ENCODE measurements around the gene CFAP47.

Gene CFAP47

DNA sequence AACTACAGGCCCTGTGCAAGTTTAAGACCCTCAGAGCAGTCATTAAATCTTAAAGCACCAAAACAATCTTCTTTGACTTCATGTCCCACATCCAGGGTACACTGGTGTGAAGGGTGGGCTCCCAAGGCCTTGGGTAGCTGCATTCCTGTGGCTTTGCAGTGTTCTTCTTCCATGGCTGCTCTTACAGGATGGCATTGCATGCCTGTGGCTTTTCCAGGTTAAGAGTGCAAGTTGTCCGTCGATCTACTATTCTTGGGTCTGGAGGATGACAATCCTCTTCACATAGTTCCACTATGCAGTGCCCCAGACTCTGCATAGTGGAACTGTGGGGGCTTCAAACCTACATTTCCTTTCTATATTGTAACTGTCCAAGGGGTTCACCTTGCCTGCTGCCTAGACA, 494.5 kb downstream of the CFAP47 start:
- Histone ChIP-seq H4K20me1 (ENCODE audit: insufficient read depth, low read length, poor library complexity, severe bottlenecking) (no peaks in the 10 kb centered on the region), H3K27me3 (ENCODE audit: insufficient read depth, low read length, poor library complexity, severe bottlenecking) (no peaks in the 10 kb centered on the region), H3K4me3 (ENCODE audit: low read length, poor library complexity, severe bottlenecking) (no peak overlapping the region), H3K9ac (ENCODE audit: low read depth, low read length, poor library complexity, severe bottlenecking) (no peak overlapping the region), H3K36me3 (ENCODE audit: insufficient read depth, low read length) (no peaks in the 10 kb centered on the region), H3K9me3 (ENCODE audit: insufficient read depth, low read depth, low read length) (no peaks in the 10 kb centered on the region), H3F3A (ENCODE audit: low read depth) (no peaks in the 10 kb centered on the region), H3K4me2 (ENCODE audit: low read depth, low read length, poor library complexity, severe bottlenecking) (no peak overlapping the region), H3K4me1 (ENCODE audit: insufficient read depth, low read length, poor library complexity, severe bottlenecking) (no peaks in the 10 kb centered on the region), H3K9me2 (replicated peaks; ENCODE audit: low read depth, low read length) (no peaks in the 10 kb centered on the region), H3K79me2 (ENCODE audit: insufficient read depth, low read length) (no peaks in the 10 kb centered on the region), H2AFZ (ENCODE audit: low read length) (no peak overlapping the region)
- TF ChIP-seq EZH2phosphoT487 (IDR thresholded peaks at IDR 0.05; ENCODE audit: borderline replicate concordance) = no peak
- TF ChIP-seq, protein P1, sequence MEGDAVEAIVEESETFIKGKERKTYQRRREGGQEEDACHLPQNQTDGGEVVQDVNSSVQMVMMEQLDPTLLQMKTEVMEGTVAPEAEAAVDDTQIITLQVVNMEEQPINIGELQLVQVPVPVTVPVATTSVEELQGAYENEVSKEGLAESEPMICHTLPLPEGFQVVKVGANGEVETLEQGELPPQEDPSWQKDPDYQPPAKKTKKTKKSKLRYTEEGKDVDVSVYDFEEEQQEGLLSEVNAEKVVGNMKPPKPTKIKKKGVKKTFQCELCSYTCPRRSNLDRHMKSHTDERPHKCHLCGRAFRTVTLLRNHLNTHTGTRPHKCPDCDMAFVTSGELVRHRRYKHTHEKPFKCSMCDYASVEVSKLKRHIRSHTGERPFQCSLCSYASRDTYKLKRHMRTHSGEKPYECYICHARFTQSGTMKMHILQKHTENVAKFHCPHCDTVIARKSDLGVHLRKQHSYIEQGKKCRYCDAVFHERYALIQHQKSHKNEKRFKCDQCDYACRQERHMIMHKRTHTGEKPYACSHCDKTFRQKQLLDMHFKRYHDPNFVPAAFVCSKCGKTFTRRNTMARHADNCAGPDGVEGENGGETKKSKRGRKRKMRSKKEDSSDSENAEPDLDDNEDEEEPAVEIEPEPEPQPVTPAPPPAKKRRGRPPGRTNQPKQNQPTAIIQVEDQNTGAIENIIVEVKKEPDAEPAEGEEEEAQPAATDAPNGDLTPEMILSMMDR (conservative IDR thresholded peaks at IDR 0.05; ENCODE audit: low read length) = no peak

DNA sequence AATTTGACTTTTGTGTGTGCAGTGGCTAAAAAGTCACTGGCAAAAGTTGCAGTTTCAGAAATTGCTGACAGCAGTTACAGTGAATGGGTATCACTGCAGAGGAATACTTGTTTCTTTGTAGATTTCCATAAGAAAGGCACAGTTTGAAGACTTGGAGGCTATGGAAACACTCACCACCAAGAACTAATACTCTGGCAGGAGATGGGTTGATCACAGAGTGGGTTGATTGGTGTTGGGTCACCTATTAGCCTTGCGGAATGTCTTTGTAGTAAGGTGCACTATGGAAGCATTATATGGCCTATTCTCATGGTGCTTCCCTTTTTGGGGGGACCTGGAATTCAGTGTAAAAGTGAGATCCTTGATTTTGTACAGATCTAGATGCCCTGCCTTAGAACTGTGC, 502.8 kb downstream of the CFAP47 start:
- Histone ChIP-seq H3F3A (ENCODE audit: low read depth) (no peaks in the 10 kb centered on the region), H3K9me3 (ENCODE audit: insufficient read depth, low read depth, low read length) (no peaks in the 10 kb centered on the region), H2AFZ (ENCODE audit: low read length) (no peak overlapping the region), H3K9ac (ENCODE audit: low read depth, low read length, poor library complexity, severe bottlenecking) (no peak overlapping the region), H3K27me3 (ENCODE audit: insufficient read depth, low read length, poor library complexity, severe bottlenecking) (no peaks in the 10 kb centered on the region), H3K4me3 (ENCODE audit: low read length, poor library complexity, severe bottlenecking) (no peak overlapping the region), H3K36me3 (ENCODE audit: insufficient read depth, low read length) (no peaks in the 10 kb centered on the region), H3K9me2 (replicated peaks; ENCODE audit: low read depth, low read length) (no peaks in the 10 kb centered on the region), H4K20me1 (ENCODE audit: insufficient read depth, low read length, poor library complexity, severe bottlenecking) (no peaks in the 10 kb centered on the region), H3K4me2 (ENCODE audit: low read depth, low read length, poor library complexity, severe bottlenecking) (no peak overlapping the region), H3K4me1 (ENCODE audit: insufficient read depth, low read length, poor library complexity, severe bottlenecking) (no peaks in the 10 kb centered on the region), H3K79me2 (ENCODE audit: insufficient read depth, low read length) (no peaks in the 10 kb centered on the region)
- TF ChIP-seq, protein P1 (conservative IDR thresholded peaks at IDR 0.05; ENCODE audit: low read length) = no peak
- no peak for TF ChIP-seq EZH2phosphoT487 (IDR thresholded peaks at IDR 0.05; ENCODE audit: borderline replicate concordance)

DNA sequence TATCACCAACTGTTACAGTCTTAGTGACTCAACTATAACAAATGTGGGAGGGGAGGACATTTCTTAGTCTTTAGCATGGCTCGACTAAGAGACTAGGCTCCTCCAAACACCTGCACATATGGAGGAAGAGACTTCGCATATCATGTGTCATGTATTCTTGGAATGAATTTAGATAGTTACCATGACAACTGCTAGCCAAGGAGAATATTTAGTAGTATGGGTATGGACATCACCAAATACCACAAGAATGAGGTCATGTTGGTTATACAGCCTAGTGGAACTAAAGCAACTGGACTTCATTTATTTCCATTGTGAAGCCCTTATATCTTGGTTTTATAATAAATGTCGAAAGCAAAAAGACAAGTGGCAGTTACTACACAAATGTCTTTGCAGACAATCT, 512.3 kb downstream of the CFAP47 start:
- Histone ChIP-seq H3K9ac (ENCODE audit: low read depth, low read length, poor library complexity, severe bottlenecking) (no peak overlapping the region), H3K9me2 (replicated peaks; ENCODE audit: low read depth, low read length) (no peaks in the 10 kb centered on the region), H3K9me3 (ENCODE audit: insufficient read depth, low read depth, low read length) (no peaks in the 10 kb centered on the region), H3K4me1 (ENCODE audit: insufficient read depth, low read length, poor library complexity, severe bottlenecking) (no peaks in the 10 kb centered on the region), H3K4me3 (ENCODE audit: low read length, poor library complexity, severe bottlenecking) (no peak overlapping the region), H4K20me1 (ENCODE audit: insufficient read depth, low read length, poor library complexity, severe bottlenecking) (no peaks in the 10 kb centered on the region), H3K36me3 (ENCODE audit: insufficient read depth, low read length) (no peaks in the 10 kb centered on the region), H3K4me2 (ENCODE audit: low read depth, low read length, poor library complexity, severe bottlenecking) (no peak overlapping the region), H3K79me2 (ENCODE audit: insufficient read depth, low read length) (no peaks in the 10 kb centered on the region), H3F3A (ENCODE audit: low read depth) (no peaks in the 10 kb centered on the region), H3K27me3 (ENCODE audit: insufficient read depth, low read length, poor library complexity, severe bottlenecking) (no peaks in the 10 kb centered on the region), H2AFZ (ENCODE audit: low read length) (no peak overlapping the region)
- no peak for TF ChIP-seq EZH2phosphoT487 (IDR thresholded peaks at IDR 0.05; ENCODE audit: borderline replicate concordance)
- TF ChIP-seq, protein P1 (conservative IDR thresholded peaks at IDR 0.05; ENCODE audit: low read length) = no peak

Data from Loucy (cell line).